HFFc6 (cell line): Measurements from ENCODE around the gene ACTG1. TPM values are rescaled to one million over a fixed set of nuclear protein-coding genes. Genes with fewer than 3 reads are reported as not detected.

Experiments
- DNase-seq: peaks from one replicate; pipeline ENCODE4 v3.0.0-alpha.2; 2018
- H3K27ac Mint-ChIP-seq: 2 replicates; pipeline ENCODE4 v1.8.0; 2020; ENCODE audit warnings: mild to moderate bottlenecking, mixed read lengths
- H3K27me3 Mint-ChIP-seq: 2 replicates; pipeline ENCODE4 v1.8.0; 2021; ENCODE audit warnings: mild to moderate bottlenecking, moderate library complexity, mixed read lengths; ENCODE audit not compliant: insufficient read depth
- H3K36me3 Mint-ChIP-seq: 2 replicates; pipeline ENCODE4 v1.8.0; 2021; ENCODE audit warnings: low read depth, mixed read lengths
- H3K4me1 Mint-ChIP-seq: 2 replicates; pipeline ENCODE4 v1.8.0; 2020; ENCODE audit warnings: low read depth, mixed read lengths
- H3K4me3 Mint-ChIP-seq: 2 replicates; pipeline ENCODE4 v1.8.0; 2020; ENCODE audit warnings: mild to moderate bottlenecking, moderate library complexity, mixed read lengths
- H3K9me3 Mint-ChIP-seq: 2 replicates; pipeline ENCODE4 v1.8.0; 2020; ENCODE audit warnings: mild to moderate bottlenecking, mixed read lengths
- total RNA-seq, 6 experiments: library from RNA; stranded (reverse); fragmentation: NEBNext Ultra II Directional; extraction: Animal tissue kit (Norgen Biotek cat#: 25700); gene quantifications; 2 replicates in 1 of 6; 3 replicates in 5 of 6; pipeline ENCODE4 v1.2.3, GENCODE V29; 2021
- TF ChIP-seq, protein P1 (sequence below): fragments of 200-600 bp; sonication (generic); IDR thresholded peaks from 2 replicates; pipeline ENCODE4 v1.5.0; 2021; ENCODE audit warnings: antibody characterized with exemption, mild to moderate bottlenecking

ACTG1 gene
- total RNA-seq, 6 experiments from 2014 or later: 7,891 to 11,135 (median 9,908) TPM

DNA sequence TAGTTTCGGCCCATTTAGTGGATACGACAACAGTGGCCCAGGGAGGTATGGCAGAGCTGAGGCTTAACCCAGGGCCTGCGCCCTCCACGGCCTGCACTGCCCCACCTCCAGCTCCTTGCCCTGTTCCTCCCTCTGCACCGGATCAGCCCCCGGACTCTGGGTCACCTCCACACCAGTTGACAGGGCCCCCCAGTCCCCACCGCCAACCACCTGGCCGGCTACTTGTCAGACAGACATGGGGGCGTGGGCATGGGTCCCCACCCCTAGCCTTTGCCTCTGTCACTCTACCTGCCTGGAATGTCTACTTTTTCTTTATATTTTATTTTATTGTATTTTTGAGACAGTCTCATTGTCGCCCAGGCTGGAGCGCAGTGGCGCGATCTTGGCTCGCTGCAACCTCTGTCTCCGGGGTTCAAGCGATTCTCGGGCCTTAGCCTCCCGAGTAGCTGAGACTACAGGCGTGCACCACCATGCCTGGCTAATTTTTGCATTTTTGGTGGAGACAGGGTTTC lies 3.0 kb upstream of the ACTG1 start:
- H3K36me3 Mint-ChIP-seq: peaks cover 24% of the 10 kb centered on the region
- peaks cover 17% of the 10 kb centered on the region for H3K9me3 Mint-ChIP-seq

DNA sequence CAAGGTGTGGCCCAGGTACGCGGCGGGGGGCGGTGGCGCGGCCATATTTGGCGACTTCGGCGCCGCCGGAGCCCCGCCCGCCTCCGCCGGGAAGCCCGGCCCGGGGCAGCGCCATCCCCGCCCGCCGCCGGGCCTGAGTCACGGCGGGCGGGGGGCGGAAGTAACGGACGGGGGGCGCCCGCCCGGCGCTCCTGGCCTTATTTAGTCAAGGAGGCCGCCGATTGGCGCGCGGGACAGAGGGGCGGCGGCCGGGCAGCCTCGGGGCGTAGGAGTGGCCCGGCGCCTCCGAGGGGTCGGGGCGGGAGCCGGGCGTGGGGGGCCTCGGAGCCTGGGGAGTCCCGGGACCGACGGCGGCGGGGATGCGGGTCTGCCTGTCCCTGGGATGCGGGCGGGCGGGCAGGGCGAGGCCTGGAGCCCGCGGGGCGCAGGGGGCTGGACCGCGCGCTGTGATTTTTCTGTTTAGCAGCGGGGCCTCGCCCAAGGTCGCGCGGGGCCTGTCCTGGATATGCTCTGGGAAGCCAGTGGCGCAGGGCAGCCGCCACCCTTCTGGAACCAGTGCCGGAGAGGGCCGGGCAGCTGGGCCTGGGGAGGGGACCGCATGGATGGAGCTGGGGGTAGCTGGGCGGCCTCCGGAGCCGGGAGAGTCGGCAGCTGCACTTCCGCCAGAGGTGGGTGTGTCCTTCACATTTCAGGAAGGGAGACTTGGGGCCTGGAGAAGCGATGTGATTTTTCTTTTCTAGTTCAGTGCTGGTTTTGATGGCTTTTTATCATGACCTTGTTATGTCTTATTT lies 2.3 kb upstream of the ACTG1 start:
- Mint-ChIP-seq H3K4me3 (peak overlapping the region; percentile 92), H3K27me3 (peaks cover 23% of the 10 kb centered on the region), H3K4me1 (peaks cover 18% of the 10 kb centered on the region), H3K36me3 (peaks cover 30% of the 10 kb centered on the region), H3K27ac (peak overlapping the region; percentile 83), H3K9me3 (peaks cover 23% of the 10 kb centered on the region)
- TF ChIP-seq, protein P1, sequence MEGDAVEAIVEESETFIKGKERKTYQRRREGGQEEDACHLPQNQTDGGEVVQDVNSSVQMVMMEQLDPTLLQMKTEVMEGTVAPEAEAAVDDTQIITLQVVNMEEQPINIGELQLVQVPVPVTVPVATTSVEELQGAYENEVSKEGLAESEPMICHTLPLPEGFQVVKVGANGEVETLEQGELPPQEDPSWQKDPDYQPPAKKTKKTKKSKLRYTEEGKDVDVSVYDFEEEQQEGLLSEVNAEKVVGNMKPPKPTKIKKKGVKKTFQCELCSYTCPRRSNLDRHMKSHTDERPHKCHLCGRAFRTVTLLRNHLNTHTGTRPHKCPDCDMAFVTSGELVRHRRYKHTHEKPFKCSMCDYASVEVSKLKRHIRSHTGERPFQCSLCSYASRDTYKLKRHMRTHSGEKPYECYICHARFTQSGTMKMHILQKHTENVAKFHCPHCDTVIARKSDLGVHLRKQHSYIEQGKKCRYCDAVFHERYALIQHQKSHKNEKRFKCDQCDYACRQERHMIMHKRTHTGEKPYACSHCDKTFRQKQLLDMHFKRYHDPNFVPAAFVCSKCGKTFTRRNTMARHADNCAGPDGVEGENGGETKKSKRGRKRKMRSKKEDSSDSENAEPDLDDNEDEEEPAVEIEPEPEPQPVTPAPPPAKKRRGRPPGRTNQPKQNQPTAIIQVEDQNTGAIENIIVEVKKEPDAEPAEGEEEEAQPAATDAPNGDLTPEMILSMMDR: no peak
- peak; percentile 60 for DNase-seq

More for the DNA sequence above, 3.0 kb upstream of the ACTG1 start:
- H3K4me1 Mint-ChIP-seq: peaks cover 17% of the 10 kb centered on the region
- H3K4me3 Mint-ChIP-seq: peak overlapping the region; percentile 92
- TF ChIP-seq, protein P1: no peak
- no peak for DNase-seq
- H3K27ac Mint-ChIP-seq: peak overlapping the region; percentile 83
- H3K27me3 Mint-ChIP-seq: peaks cover 17% of the 10 kb centered on the region

DNA sequence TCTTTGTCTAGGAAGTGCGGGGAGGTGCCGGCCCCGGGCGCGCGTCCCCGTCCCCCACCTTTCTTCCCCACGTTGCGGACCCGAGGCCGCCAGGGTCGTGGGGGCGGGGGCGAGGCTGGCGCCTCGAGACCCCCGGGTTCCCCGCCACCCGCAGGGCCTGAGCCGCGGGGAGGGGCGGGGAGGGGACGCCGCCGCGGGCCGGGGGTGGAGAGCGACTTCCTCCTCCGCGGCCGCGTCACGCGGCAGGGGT lies 1.8 kb upstream of the ACTG1 start:
- no peak for DNase-seq
- H3K4me3 Mint-ChIP-seq: peak overlapping the region; percentile 85
- H3K9me3 Mint-ChIP-seq: peaks cover 28% of the 10 kb centered on the region
- peak overlapping the region; percentile 78 for H3K27ac Mint-ChIP-seq
- TF ChIP-seq, protein P1: no peak
- peaks cover 28% of the 10 kb centered on the region for H3K27me3 Mint-ChIP-seq
- H3K36me3 Mint-ChIP-seq: peaks cover 35% of the 10 kb centered on the region
- H3K4me1 Mint-ChIP-seq: peaks cover 23% of the 10 kb centered on the region

DNA sequence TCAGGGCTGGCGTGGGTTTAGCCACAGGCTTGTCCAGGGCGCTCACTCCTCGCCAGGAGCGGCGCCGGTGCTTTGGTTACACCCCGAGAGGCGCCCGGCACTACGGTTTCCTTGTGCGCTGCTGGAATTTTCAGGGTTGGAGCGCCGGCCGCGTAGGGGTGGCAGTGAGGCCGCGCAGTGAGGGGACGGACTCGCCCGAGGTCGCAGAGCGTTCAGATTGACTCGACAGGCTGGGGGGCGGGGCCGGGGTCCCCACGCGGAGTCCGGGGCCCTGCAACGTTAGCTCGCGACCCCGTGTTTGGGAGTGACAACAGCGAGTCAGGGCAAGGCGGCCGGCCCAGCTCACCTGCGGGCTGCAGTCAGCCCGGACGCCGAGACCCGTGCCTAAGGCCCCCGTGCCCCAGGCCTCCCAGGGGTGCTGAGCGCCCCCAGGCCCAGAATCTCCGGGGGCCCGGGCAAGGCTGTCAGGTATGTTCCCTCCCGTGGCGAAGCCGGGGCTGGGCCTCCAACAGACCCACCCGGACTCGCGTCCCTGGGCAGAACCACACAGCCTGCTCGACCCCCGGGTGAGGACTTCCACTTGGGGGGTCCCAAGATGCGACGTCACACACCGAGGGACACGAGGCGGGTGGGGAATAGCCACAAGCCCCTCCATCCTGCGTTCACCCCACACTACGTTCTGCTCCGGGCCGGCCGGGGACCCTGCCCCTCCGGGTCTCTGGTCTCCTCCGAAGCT lies 1.3 kb upstream of the ACTG1 start:
- peaks cover 31% of the 10 kb centered on the region for H3K9me3 Mint-ChIP-seq
- H3K36me3 Mint-ChIP-seq: peaks cover 40% of the 10 kb centered on the region
- H3K4me1 Mint-ChIP-seq: peaks cover 28% of the 10 kb centered on the region
- peaks cover 32% of the 10 kb centered on the region for H3K27me3 Mint-ChIP-seq
- peak overlapping the region; percentile 89 for H3K27ac Mint-ChIP-seq
- H3K4me3 Mint-ChIP-seq: peak overlapping the region; percentile 85
- peak; percentile 67 for DNase-seq
- TF ChIP-seq, protein P1: 0 out of 2 replicates have a peak, but pooled peaks have one; percentile 9

DNA sequence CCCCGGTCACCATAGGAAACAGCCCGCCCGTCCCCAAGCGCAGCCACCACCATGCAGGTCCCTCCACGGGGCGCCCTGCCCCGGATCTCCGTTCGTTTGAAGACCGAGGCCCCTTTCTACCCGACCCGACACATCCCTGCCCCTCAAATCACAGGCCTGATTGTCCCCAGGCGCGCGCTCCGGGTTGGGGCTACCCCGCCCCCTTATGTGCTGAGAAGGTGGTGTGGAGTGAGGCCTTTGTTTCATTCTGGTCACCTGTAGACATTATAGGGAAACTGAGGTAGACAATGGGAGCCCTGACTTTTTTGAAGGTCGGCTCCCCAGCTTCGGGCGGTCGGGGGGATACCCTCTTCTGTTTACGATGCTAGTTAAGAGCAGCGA lies 763 bp upstream of the ACTG1 start:
- peaks cover 31% of the 10 kb centered on the region for H3K9me3 Mint-ChIP-seq
- TF ChIP-seq, protein P1: no peak
- H3K27ac Mint-ChIP-seq: peak overlapping the region; percentile 89
- peaks cover 34% of the 10 kb centered on the region for H3K27me3 Mint-ChIP-seq
- peak; percentile 59 for DNase-seq
- H3K4me1 Mint-ChIP-seq: peaks cover 29% of the 10 kb centered on the region
- peak overlapping the region; percentile 85 for H3K4me3 Mint-ChIP-seq
- H3K36me3 Mint-ChIP-seq: peaks cover 45% of the 10 kb centered on the region
